ENCODE results near the gene SHC2.
"Not testable (repeated sequence)": the region's sequence is repeated elsewhere in the genome, so short reads cannot be mapped to it uniquely, and the experiment has no call there.

SHC2 gene

DNA sequence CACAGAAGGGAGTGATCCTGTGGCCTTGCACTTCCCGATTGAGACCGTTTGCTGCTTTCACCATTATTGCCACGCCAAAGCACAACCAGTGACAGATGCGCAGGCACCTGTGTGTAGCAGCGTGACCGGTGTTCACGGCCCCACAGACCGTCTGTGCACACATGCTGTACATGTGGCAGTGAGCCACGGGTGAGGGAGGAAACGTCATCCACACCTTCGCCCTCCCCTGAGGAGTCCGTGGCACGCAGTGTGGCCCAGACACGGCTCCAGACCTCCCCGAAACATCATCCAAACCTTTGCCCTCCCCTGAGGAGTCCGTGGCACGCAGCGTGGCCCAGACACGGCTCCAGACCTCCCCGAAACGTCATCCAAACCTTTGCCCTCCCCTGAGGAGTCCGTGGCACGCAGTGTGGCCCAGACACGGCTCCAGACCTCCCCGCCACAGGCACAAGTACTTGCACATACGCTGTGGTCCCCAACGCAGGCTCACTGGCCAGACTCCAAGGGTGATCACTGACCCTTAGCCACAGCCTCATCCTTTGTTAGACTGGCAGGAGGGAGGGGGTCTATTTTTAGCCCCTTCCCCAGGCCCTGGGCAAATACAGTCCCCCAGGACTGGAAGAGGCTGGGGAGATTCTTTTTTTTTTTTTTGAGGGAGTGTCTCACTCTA, 7.9 kb upstream of the SHC2 start:
- no peak for DNase-seq

DNA sequence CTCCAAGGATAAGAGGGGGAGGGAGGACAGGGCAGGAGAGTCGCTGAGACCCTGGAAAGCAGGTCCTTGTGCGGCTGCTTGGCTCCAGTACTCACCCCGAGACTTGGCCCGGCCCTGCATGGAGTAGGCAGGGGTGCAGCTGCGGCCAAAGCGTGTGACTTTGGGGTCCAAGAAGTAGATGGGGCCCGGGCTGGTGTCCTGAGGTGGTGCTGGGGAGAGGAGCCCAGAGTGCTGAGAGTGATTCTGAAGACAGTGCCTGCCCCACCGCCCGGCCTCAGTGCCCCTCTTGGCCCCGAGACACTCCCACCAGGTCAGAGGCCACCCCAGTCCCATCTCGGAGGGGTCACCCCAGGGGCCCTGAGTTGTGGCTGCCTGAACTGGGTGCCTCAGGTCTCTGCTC, 6.7 kb upstream of the SHC2 start:
- DNase-seq = no peak

DNA sequence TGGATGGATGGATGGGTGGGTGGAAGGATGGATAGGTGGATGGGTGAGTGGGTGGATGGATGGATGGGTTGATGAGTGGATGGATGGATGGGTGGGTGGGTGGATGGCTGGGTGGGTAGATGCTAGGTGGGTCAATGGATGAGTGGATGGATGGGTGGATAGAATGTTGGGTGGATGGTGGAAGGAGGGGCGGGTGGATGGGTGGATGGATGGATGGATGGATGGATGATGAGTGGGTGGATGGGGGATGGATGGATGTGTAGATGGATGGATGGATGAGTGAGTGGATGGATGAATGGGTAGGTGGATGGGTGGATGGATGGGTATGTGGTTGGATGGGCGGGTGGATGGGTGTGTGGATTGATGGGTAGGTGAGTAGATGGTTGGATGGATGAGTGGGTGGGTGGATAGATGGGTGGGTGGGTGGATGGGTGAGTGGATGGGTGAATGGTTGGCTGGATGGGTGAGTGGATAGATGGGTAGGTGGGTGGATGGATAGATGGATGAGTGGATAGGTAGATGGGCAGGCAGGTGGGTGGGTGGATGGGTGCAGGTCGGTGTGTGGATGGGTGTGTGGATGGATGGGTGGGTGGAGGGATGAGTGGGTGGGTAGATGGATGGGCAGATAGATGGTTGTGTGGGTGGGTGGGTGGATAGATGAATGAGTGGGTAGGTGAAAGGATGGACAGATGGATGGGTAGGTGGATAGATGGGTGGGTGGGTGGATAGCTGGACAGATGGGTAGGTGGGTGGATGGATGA, 4.4 kb upstream of the SHC2 start:
- DNase-seq = no peak

DNA sequence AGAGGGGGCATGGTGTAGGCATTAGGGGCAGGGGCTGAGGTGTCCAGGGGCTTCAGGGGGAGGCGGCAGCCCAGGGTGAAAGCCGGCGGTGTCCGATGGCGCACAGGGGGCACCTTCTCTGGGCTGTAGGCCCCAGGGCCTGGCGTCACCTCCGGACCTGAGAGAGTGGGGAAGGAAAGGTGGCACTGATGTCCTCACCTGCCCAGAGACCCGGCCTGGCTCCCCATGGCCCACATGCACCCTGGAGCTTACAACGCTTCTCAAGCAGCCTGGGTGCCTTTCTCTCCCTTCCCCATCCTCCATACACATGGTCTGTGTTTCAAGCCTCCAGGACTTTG, 3.3 kb upstream of the SHC2 start:
- DNase-seq = no peak

DNA sequence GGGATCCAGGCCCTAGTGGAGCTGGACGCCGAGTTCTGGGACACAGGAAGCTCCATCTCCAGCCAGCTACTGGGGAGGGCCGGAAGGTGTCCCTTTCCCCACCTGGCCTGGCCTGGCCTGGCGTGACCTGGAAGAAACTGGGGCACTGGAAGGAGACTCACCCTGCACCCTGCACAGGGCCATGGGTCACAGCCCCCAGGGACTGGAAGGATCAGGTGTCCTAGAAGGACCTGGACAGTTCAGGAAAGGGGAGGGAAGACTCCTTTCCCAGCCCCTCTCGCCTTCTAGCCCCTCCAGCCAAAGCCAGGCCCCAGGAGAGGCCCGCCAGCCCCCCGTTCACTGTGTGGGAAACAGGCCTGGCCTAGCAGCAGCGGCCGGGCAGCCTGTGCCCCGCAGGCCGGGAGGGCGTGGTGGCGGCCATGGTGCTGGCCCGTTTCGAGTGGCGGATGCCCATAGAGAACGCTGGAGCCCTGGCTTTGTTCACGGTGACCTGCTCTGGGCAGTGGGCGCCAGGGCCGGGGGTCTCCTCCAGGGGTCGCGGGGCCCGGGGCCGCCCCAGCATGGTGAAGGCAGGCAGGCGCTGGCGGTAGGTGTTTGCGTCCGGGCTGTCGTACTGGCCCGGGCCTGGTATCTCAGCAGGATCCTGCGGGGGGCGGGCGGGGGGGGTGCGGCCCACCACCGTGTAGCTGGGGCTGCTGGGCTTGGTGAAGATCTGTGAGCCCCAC, 2.8 kb upstream of the SHC2 start:
- DNase-seq = no peak

DNA sequence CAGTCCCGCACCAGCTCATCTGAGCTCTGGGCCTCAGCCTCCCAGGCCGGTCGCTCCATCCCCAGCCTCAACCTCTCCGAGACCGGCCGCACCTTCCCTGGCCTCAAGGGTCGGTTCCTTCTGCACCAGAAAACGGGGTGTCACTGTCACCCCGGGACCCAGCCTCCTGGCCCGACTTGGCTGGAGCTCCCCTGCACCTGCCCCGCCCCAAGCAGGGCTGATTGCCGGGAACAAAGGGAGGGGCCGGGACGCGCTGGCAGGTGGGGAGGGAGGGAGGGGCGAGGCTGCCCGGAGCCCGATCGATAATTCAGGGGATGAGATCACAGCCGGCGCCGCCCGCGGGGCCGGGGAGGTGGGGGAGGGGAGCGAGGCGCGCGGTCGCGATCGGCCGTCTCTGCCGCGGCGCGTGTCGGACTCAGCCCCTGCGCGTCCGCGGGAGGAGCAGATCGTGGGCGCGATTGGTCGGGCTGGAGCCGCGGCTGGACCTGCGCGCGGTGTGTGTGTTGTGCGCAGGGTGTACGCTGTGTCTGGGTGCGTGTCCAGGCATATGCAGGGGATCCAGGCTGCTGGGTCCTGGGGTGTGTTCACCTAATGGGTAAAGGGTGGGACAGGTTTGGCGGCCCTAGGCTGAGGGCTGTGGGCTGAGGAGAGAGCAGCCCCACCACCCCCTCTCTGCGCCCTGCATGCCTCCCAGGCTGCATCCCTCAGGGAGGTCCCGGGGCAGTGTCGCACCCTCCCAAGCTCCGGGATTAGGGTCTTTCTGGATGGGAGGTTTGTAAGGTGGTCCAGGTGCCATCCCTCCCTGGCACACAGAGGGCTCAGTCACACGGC, 1.1 kb upstream of the SHC2 start:
- DNase-seq = peak; percentile 82

DNA sequence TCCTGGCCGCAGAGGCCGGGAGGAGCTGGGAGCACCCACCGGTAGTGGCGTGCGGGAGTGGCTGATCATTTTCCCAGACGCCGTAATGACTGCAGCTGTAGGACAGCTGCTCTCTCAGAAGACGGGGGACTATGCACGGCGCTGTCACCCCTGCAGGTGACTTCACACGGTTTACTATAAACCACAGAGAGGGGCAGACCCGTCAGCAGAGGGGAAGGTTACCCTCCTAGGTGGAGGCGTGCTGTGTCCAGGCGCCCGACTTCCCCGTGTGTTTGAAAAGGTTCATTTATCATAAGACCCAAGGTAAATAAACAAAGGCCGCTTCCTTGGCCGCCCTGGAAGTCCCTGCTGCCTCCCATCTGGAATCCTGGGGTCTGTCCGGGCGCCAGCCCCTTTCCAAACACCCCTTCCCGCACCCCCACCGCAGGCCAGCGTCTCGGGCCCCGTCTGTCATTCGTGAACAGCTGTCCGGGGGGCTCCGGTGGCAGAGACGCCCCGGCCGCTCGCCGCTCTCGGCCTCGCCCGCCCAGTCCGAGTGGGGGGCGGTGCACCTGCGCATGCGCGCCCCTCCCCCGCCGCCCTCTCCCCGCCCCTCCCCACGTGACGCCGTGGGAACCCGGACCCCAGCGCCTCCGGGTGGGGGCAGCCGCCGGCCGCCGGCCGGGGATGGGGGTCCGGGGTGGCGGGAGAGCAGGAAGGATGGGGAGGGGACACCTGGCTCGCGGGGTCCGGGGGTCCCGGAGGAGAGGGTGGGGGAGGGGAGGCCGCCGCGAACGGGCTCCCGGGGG, 915 bp downstream of the SHC2 start:
- DNase-seq = peak; percentile 54

DNA sequence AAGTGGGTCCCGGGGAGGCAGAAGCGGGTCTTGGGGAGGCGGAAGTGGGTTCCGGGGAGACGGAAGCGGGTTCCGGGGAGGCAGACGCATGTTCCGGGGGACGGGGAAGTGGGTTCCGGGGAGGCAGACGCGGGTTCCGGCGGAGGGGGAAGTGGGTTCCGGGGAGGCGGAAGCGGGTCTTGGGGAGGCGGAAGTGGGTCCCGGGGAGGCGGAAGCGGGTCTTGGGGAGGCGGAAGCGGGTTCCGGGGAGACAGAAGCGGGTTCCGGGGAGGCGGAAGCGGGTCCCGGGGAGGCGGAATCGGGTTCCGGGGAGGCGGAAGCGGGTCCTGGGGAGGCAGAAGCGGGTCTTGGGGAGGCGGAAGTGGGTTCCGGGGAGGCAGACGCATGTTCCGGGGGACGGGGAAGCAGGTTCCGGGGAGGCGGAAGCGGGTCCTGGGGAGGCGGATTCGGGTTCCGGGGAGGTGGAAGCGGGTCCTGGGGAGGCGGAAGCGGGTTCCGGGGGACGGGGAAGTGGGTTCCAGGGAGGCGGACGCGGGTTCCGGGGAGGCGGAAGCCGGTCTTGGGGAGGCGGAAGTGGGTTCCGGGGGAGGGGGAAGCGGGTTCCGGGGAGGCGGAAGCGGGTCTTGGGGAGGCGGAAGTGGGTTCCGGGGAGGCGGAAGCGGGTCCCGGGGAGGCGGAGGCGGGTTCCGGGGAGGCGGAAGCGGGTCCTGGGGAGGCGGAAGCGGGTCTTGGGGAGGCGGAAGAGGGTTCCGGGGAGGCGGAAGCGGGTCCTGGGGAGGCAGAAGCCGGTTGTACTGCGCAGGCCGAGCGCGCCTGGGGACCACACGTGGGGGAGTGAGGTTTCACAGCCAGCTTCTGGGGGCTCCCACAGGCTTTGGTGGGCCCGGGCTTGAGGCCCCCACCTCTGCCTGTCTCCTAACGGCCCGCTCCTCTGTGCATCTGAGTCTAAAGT, 2.5 kb downstream of the SHC2 start:
- DNase-seq = no peak

DNA sequence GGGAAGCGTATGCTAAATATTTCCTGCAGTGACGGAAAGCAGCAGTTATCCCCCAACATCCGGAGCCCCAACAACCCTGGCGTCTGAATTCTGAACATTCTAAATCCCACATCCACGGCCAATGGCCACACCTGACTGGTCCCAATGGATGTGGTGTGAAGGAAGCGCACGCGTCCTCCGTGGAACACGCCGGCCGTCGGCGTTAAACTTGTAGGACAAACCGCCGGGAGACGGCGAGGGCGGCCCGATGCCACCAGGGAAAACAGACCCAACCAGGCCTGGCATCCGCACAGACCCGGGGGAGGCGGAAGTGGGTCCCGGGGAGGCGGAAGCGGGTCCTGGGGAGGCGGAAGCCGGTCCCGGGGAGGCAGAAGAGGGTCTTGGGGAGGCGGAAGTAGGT, 3.2 kb downstream of the SHC2 start:
- DNase-seq = no peak

DNA sequence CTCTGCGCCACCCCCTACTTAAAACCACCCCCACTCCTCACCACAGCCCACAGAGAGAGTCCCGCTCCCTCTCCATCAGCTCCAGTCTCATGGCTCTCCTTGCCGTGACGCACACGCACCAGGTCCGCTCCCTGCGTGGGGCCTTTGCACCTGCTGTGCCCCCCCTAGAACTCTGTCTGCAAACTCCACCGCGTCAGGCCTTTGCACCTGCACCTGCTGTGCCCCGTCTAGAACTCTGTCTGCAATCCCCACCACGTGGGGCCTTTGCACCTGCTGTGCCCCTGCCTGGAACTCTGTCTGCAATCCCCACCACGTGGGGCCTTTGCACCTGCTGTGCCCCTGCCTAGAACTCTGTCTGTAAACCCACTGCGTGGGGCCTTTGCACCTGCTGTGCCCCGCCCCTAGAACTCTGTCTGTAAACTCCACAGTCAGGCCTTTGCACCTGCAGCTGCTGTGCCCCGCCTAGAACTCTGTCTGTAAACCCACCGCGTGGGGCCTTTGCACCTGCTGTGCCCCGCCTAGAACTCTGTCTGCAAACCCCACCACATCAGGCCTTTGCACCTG, 4.2 kb downstream of the SHC2 start:
- no peak for DNase-seq

DNA sequence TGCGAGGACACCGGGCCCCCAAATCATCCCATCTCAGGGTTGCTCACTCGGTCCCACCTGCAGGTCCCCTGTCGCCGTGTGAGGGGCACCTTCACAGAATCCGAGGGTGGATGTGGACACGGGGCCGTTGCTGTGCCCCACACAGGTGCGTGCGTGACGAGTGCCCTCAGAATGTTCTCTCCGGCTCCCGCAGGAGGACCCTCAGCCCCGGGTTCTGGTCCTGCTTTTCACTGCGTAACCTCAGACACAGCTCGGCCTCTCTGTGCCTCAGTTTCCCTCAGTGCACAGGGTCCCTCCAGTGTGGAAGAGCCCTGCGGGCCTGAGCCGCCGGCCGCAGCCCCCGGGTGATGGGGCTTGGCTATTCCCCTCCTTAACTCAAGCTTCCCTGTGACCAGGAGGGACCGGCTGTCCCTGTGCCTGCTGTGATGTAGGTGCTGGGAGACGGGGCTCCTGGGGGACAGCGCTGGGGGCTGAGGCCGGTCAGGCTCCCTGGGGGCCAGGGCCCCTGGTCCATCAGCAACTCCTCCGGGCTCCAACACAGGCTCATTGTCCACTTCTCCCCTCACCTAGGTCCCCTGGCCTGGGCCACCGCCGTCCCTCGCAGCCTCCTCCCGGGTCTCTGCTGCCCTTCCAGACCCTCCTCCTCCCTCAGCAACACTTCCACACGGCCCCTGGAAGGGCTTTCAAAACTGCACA, 4.8 kb downstream of the SHC2 start:
- DNase-seq = no peak

DNA sequence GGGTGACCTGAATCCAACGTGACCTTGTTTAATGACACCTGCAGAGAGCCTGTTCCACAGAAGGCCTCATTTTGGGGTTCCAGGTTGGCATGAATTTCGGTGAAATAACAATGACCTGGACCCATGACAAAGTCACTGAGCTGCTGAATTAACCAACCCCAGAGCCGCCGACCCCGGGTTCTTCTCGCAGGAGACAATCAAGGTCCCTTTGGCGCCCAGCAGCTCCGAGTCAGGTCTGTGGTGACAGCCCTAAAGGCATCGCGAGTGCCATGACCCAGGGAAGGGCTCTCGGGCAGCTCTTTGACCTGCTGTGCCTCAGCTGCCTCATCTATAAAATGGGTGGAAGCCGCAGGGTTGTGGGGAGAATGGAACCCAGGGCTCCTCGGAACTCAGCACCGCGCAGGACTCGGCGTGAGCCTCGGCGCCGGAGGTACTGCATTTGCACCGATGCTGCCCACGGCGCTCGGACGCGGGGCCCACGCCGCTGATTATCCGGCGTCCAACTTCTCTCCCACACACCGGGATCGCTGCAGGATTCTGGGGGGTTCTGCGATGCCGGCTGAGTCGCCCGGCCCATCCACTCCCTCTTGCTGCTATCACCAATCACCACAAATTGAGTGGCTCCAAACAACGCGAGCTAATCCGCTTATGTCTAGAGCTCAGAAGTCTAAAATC, 5.7 kb downstream of the SHC2 start:
- no peak for DNase-seq

DNA sequence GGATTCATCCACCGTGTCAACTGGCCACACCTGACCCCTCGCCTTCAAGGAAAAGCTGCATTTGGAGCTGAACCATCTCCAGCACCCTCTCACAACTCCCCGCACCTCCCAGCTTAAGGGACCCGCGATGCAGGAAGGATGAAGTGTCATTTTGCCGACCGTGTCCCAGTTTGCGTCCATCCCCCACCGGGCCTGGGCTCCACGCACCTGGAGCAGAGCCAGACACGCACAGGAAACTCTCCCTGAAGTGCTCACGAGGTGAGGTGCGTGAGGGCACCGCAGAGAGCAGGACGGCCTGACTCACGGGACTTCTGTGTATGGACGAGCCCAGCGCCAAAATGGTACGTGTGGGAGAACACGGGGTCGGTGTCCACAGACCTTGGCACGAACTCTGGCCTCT, 7.2 kb downstream of the SHC2 start:
- DNase-seq = no peak

DNA sequence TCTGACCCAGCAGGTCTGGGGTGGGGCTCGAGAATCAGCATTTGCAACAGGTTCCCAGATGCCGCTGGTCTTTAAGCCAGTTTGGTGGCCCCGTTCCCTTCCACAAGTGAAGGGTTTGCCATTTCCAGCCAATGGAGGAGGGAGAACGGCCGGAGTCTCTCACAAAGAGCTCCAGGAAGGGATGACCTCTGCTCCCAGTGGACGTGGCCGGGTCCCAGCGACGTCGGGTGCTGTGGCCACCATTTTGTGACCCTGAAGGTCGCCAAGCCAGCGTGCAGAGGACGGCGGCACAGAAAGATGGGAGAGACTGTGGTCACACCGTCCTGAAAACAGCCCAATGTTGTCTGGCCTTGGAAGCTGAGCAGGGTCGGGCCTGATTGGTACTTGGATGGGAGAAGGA, 8.0 kb downstream of the SHC2 start:
- no peak for DNase-seq

DNA sequence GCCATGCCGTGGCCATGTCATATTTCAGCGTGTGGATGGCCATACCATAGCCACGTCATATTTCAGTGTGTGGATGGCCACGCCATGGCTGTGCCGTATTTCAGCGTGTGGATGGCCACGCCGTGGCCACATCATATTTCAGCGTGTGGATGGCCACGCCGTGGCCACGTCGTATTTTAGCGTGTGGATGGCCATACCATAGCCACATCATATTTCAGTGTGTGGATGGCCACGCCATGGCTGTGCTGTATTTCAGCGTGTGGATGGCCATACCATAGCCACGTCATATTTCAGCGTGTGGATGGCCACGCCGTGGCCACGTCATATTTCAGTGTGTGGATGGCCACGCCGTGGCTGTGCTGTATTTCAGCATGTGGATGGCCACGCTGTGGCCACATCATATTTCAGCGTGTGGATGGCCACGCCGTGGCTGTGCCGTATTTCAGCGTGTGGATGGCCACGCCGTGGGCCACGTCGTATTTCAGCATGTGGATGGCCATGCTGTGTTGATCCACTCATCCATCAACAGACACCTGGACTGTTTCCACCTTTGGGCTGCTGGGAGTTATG, 9.8 kb downstream of the SHC2 start:
- not testable (repeated sequence) for DNase-seq

DNA sequence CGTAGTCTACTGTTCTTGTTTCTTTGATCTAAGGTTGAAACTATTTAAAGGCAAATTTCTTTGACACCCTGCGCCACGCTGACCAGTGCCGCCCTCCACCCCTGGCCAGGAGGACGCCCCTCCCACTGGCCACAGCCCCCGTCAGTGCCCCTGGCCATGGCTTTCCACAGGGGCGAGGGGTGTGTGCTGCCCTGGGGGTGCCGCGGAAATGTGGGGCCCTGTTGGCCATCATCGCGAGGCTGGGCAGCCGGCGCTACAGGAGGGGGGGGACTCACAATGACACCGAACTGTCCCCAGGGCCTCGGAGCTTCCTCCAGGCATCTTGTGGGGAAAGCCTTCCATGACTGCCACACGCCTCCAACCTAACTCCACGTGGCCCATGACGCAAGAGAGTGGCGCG, 10.9 kb downstream of the SHC2 start:
- DNase-seq = no peak

DNA sequence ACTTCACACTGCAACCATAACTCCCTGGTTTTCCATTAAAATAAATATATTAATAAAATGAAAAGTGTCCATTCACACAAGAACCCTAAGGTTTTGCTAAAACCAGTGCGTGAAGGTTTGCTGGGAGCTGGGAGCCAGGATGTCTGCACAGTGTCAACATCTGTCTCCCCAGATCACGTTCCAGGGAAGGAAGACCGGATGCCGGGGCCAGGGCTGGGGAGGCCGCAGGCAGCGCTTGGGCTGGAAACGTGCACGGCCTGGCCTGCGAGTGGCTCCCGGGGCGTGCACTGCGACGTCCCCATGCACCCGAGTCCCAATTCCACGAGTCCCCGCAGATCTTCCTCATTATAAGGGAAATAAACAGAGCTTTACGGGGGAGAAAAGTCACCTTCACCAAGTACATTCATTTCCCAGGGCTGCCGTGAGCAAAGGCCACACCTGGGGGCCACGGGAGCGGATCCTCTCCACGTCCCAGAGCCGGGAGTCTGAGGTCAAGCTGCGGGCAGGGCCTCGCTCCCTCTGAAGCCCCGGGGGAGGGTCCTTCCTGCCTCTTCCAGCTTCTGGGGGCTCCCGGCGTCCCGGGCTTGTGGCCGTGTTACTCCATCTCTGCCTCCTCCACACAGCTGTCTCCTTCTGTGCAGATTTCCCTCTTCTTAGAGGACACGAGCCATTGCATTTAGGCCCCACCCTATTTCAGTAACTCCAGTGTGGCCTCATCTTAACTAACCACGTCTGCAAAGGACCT, 12.8 kb downstream of the SHC2 start:
- no peak for DNase-seq

DNA sequence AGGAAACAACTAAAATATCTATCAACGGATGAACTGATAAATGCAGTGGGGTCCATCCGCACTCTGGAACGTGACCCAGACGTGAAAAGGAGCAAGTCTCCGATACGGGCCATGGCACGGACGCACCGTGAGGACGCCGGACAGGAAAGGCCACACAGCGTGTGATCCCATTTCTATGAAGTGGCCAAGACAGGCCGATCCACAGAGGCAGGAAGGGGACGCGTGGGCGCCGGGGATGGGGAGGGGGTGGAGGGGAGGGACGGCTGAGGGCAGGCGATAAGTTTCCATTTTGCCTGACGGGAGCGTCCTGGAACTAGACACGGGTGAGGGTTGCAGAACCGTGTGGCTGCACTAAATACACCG, 13.8 kb downstream of the SHC2 start:
- DNase-seq = no peak

Measured in DMS79 treated with DMSO at 0.1 percent for 48 hours (cell line).